HepG2 (cell line): Measurements from ENCODE around the gene NCAPD2. TPM values are rescaled to one million over a fixed set of nuclear protein-coding genes. Genes with fewer than 3 reads are reported as not detected.
A peak's percentile ranks its signal among the peaks of the same experiment; 100 is the strongest.

Source experiments
- ARNT2 ChIP-seq: sonication (generic); formaldehyde crosslinking; IDR thresholded peaks from 2 replicates; pipeline ENCODE4 v1.8.0; 2022; ENCODE audit warnings: mild to moderate bottlenecking, low read depth, missing genetic modification reagents, moderate library complexity
- CAMTA2 ChIP-seq: sonication (generic); formaldehyde crosslinking; IDR thresholded peaks from 2 replicates; pipeline ENCODE4 v1.4.0; 2020; ENCODE audit warnings: mild to moderate bottlenecking, missing genetic modification reagents, borderline replicate concordance
- ELF4 ChIP-seq: sonication (generic); formaldehyde crosslinking; IDR thresholded peaks from 2 replicates; pipeline ENCODE4 v1.5.0; 2020; ENCODE audit warnings: missing genetic modification reagents, mild to moderate bottlenecking, moderate library complexity, borderline replicate concordance
- FOSL2 ChIP-seq: sonication (generic); formaldehyde crosslinking; IDR thresholded peaks from 2 replicates; pipeline ENCODE4 v1.4.0; 2020; ENCODE audit warnings: missing genetic modification reagents
- HES4 ChIP-seq: sonication (generic); formaldehyde crosslinking; IDR thresholded peaks from 2 replicates; pipeline ENCODE4 v1.9.0; 2021; ENCODE audit warnings: mild to moderate bottlenecking, missing genetic modification reagents, borderline replicate concordance
- IKZF5 ChIP-seq: IDR thresholded peaks from 2 replicates; pipeline ENCODE4 v1.6.1; 2018; ENCODE audit warnings: missing genetic modification reagents, mild to moderate bottlenecking, missing compliant biosample characterization
- JUND ChIP-seq: sonication (generic); formaldehyde crosslinking; IDR thresholded peaks from 2 replicates; pipeline ENCODE4 v1.8.0; 2022; ENCODE audit warnings: mild to moderate bottlenecking, missing genetic modification reagents
- NFE2L1 ChIP-seq: sonication (generic); formaldehyde crosslinking; IDR thresholded peaks from 2 replicates; pipeline ENCODE4 v1.4.0; 2020; ENCODE audit warnings: missing genetic modification reagents, mild to moderate bottlenecking, borderline replicate concordance
- PRDM15 ChIP-seq: sonication (generic); formaldehyde crosslinking; IDR thresholded peaks from 2 replicates; pipeline ENCODE4 v1.4.0; 2020; ENCODE audit warnings: missing genetic modification reagents
- PRDM4 ChIP-seq: sonication (generic); formaldehyde crosslinking; IDR thresholded peaks from 2 replicates; pipeline ENCODE4 v1.9.0; 2021; ENCODE audit warnings: missing genetic modification reagents, borderline replicate concordance
- SOX13 ChIP-seq, 3 experiments: fragments of 450-650 bp in 1 of 3; sonication (generic) in 1 of 3; formaldehyde crosslinking in 1 of 3; IDR thresholded peaks in 2 of 3; conservative IDR thresholded peaks in 1 of 3; 2 replicates each; pipeline versions ENCODE4 v1.5.0 to v1.6.1; 2016 to 2020; ENCODE audit warnings: antibody characterized with exemption in 1 of 3, mild to moderate bottlenecking in 1 of 3, missing compliant biosample characterization in 1 of 3, missing genetic modification reagents in 1 of 3, moderate library complexity in 1 of 3
- YEATS2 ChIP-seq: sonication (generic); formaldehyde crosslinking; IDR thresholded peaks from 2 replicates; pipeline ENCODE4 v1.4.0; 2020; ENCODE audit warnings: missing genetic modification reagents, borderline replicate concordance
- ZBTB43 ChIP-seq: sonication (generic); formaldehyde crosslinking; conservative IDR thresholded peaks from 2 replicates; pipeline ENCODE4 v1.4.0; 2020; ENCODE audit warnings: missing genetic modification reagents
- ZBTB7B ChIP-seq: sonication (generic); formaldehyde crosslinking; IDR thresholded peaks from 2 replicates; pipeline ENCODE4 v1.4.0; 2020; ENCODE audit warnings: missing genetic modification reagents
- ZNF740 ChIP-seq: sonication (generic); formaldehyde crosslinking; IDR thresholded peaks from 2 replicates; pipeline ENCODE4 v1.4.0; 2020; ENCODE audit warnings: missing genetic modification reagents
- polyA plus RNA-seq, 8 experiments: library from polyadenylated mRNA; depleted of rRNA in 3 of 8; stranded (reverse) in 7 of 8; unstranded in 1 of 8; fragments of >200 nt; fragmentation: Illumina TruSeq in 4 of 8; extraction: Trizol in 4 of 8; gene quantifications; 2 replicates each; pipeline versions ENCODE4 v1.2.1 to v1.2.3, GENCODE V29; 2011 to 2016; ENCODE audit warnings: low read depth in 4 of 8, missing spikeins in 1 of 8, mixed read lengths in 1 of 8; ENCODE audit not compliant: insufficient read depth in 1 of 8
- total RNA-seq, 5 experiments: library from RNA; depleted of rRNA; stranded (reverse); fragments of >200 nt; fragmentation: Illumina TruSeq; extraction: Trizol; gene quantifications; 2 replicates each; pipeline ENCODE4 v1.2.3, GENCODE V29; 2016; ENCODE audit warnings: low read depth in 1 of 5

The NCAPD2 gene
- total and polyA plus RNA-seq, 2 of the 13 experiments (the other 11 are each of a cell fraction or from before 2014, with no cell fraction given) = 51.1 to 65.6 TPM

- no peak for TF ChIP-seq PRDM15 (CRISPR knock-in tag)
- TF ChIP-seq PRDM4 (CRISPR knock-in tag) = no peak
- TF ChIP-seq NFE2L1 (CRISPR knock-in tag) = no peak
- no peak for TF ChIP-seq CAMTA2 (CRISPR knock-in tag)
- no peak for TF ChIP-seq ZNF740
- no peak for TF ChIP-seq JUND (CRISPR knock-in tag)
- no peak for TF ChIP-seq ZBTB7B (CRISPR knock-in tag)
- TF ChIP-seq FOSL2 = no peak
- TF ChIP-seq YEATS2 (CRISPR knock-in tag) = no peak
- no peak for TF ChIP-seq ELF4
- TF ChIP-seq ARNT2 (CRISPR knock-in tag) = no peak
- no peak for TF ChIP-seq IKZF5
- TF ChIP-seq HES4 (CRISPR knock-in tag) = no peak
- no peak for TF ChIP-seq SOX13 (IDR thresholded peaks at IDR 0.05)
- TF ChIP-seq SOX13 (CRISPR knock-in tag; conservative IDR thresholded peaks at IDR 0.05 in 1 of 2, IDR thresholded peaks at IDR 0.05 in 1 of 2) = 0 out of 4 replicates have a peak, but pooled peaks of 1 of the 2 experiments have one; percentile 9
- no peak for TF ChIP-seq ZBTB43 (CRISPR knock-in tag)
Observed at GRCh38 chr12:6554168-6555017, 60.5 kb downstream of the NCAPD2 start (continued).
